NCI-H82 treated with DMSO at 0.1 percent for 48 hours (cell line): ENCODE results near the gene FHOD3.

ENCODE experiments used
- DNase-seq: peaks from one replicate; lab custom pipeline; 2025; ENCODE audit not compliant: unreplicated experiment; lab: John Stamatoyannopoulos, UW

FHOD3 gene

GRCh38 chr18:36812678-36813077, 515.2 kb downstream of the FHOD3 start:
- no peak for DNase-seq

GRCh38 chr18:36813101-36813775, 515.7 kb downstream of the FHOD3 start:
- DNase-seq = no peak

- DNase-seq = no peak
These were observed 516.3 kb downstream of the FHOD3 start for GRCh38 chr18:36813824-36814223.

GRCh38 chr18:36814994-36815393, 517.5 kb downstream of the FHOD3 start:
- DNase-seq = peak; percentile 16

- DNase-seq = peak; percentile 1
These were observed 518.6 kb downstream of the FHOD3 start for GRCh38 chr18:36816096-36816495.

- no peak for DNase-seq
These were observed 519.5 kb downstream of the FHOD3 start for GRCh38 chr18:36817039-36817438.

GRCh38 chr18:36818652-36819051, 521.1 kb downstream of the FHOD3 start:
- no peak for DNase-seq

GRCh38 chr18:36819621-36820020, 522.1 kb downstream of the FHOD3 start:
- DNase-seq = no peak

- no peak for DNase-seq
These were observed 524.2 kb downstream of the FHOD3 start for GRCh38 chr18:36821681-36822080.

GRCh38 chr18:36825526-36825925, 528.0 kb downstream of the FHOD3 start:
- no peak for DNase-seq

- no peak for DNase-seq
These were observed 529.0 kb downstream of the FHOD3 start for GRCh38 chr18:36826556-36826955.

- DNase-seq = no peak
These were observed 530.7 kb downstream of the FHOD3 start for GRCh38 chr18:36828157-36828629.

GRCh38 chr18:36828630-36829361, 531.3 kb downstream of the FHOD3 start, which contains the start of the genes KIAA1328 and TPGS2:
TSS of gene KIAA1328 (plus strand) at chr18:36829127. CDS start at chr18:36829139, 12 bp downstream.
TSS of gene TPGS2 (minus strand) at chr18:36829002. CDS start at chr18:36828767, 235 bp downstream.
- peak; percentile 40 for DNase-seq
